Endothelial cell of umbilical vein (primary cell): Measurements from ENCODE around the gene CLDN16. TPM values are rescaled to one million over a fixed set of nuclear protein-coding genes. Genes with fewer than 3 reads are reported as not detected.

Source experiments
- BruUV-seq: library from RNA; stranded (reverse); fragments of 400-500 nt; replicated peaks from 2 replicates; lab custom pipeline; 2021; lab: Mats Ljungman, UMichigan
- CTCF ChIA-PET: fragments of 300-600, 350-600 bp; sonication (Branson Sonifier 250); formaldehyde crosslinking; loops from one replicate; lab custom pipeline; 2021; ENCODE audit warnings: antibody characterized with exemption, inconsistent platforms; lab: Charles Lee
- POLR2A ChIA-PET: fragments of 300-600, 350-600 bp; sonication (Branson Sonifier 250); formaldehyde crosslinking; loops from one replicate; lab custom pipeline; 2021; ENCODE audit warnings: antibody characterized with exemption, inconsistent platforms; lab: Charles Lee
- DNase-seq: peaks from one replicate; pipeline ENCODE4 v3.0.0-alpha.2; 2011; ENCODE audit warnings: low read depth, low spot score
- FAIRE-seq: peaks from 2 replicates; lab custom pipeline; 2011; peaks lifted over from hg19 to GRCh38; lab: Jason Lieb, UNC
- H2AFZ ChIP-seq: 2 replicates; pipeline ENCODE4 v1.6.0; 2012; ENCODE audit warnings: low read depth, low read length, control low read depth, inconsistent platforms
- H3K27ac ChIP-seq: 2 replicates; pipeline ENCODE4 v1.5.1; 2011; ENCODE audit warnings: low read depth, mild to moderate bottlenecking, control low read depth, low read length, moderate library complexity; ENCODE audit not compliant: insufficient read depth
- H3K27me3 ChIP-seq, 2 experiments: 2 replicates each; pipeline versions ENCODE4 v1.6.0 to v1.6.1; 2011; ENCODE audit warnings: low read length in 2 of 2, mixed read lengths in 1 of 2; ENCODE audit not compliant: control insufficient read depth in 2 of 2, insufficient read depth in 2 of 2
- H3K36me3 ChIP-seq, 2 experiments: 2 replicates in 1 of 2; 3 replicates in 1 of 2; pipeline ENCODE4 v1.5.1; 2011; ENCODE audit warnings: low read length in 2 of 2, mild to moderate bottlenecking in 1 of 2, moderate library complexity in 1 of 2; ENCODE audit not compliant: control insufficient read depth in 2 of 2, insufficient read depth in 2 of 2; ENCODE audit errors: extremely low read depth in 1 of 2
- H3K4me1 ChIP-seq: 3 replicates; pipeline ENCODE4 v1.5.1; 2011; ENCODE audit warnings: mild to moderate bottlenecking, low read length; ENCODE audit not compliant: control insufficient read depth, insufficient read depth; ENCODE audit errors: extremely low read depth
- H3K4me2 ChIP-seq: 2 replicates; pipeline ENCODE4 v1.6.1; 2011; ENCODE audit warnings: low read length, control low read depth, mixed read lengths; ENCODE audit not compliant: insufficient read depth
- H3K4me3 ChIP-seq, 3 experiments: fragments of 200-600 bp in 1 of 3; sonication (generic), shearing (Covaris generic) in 1 of 3; replicated peaks in 1 of 3; 2 replicates each; pipeline ENCODE4 v1.5.1; 2011 to 2016; ENCODE audit warnings: control low read depth in 3 of 3, low read length in 3 of 3, mild to moderate bottlenecking in 2 of 3, inconsistent platforms in 1 of 3, low read depth in 1 of 3, moderate library complexity in 1 of 3; ENCODE audit not compliant: insufficient read depth in 1 of 3
- H3K79me2 ChIP-seq: 2 replicates; pipeline ENCODE4 v1.6.0; 2012; ENCODE audit warnings: low read length, inconsistent platforms; ENCODE audit not compliant: control insufficient read depth, insufficient read depth
- H3K9ac ChIP-seq: replicated peaks from 2 replicates; pipeline ENCODE3; 2011; ENCODE audit warnings: low read length, control low read depth; ENCODE audit not compliant: insufficient read depth; ENCODE audit errors: extremely low read depth
- H3K9me1 ChIP-seq: replicated peaks from 3 replicates; pipeline ENCODE4 v1.6.0; 2011; ENCODE audit warnings: mild to moderate bottlenecking, low read length; ENCODE audit not compliant: control insufficient read depth, insufficient read depth; ENCODE audit errors: extremely low read depth
- H3K9me3 ChIP-seq: replicated peaks from 2 replicates; pipeline ENCODE4 v1.5.1; 2012; ENCODE audit warnings: low read length, inconsistent platforms; ENCODE audit not compliant: control insufficient read depth, insufficient read depth
- H4K20me1 ChIP-seq: replicated peaks from 2 replicates; pipeline ENCODE3; 2011; ENCODE audit warnings: mild to moderate bottlenecking, low read length; ENCODE audit not compliant: control insufficient read depth, insufficient read depth; ENCODE audit errors: extremely low read depth
- EZH2 ChIP-seq: IDR thresholded peaks from 2 replicates; pipeline ENCODE4 v1.6.1; 2012; ENCODE audit warnings: borderline replicate concordance, low read depth, mild to moderate bottlenecking, moderate library complexity, low read length, inconsistent platforms; ENCODE audit not compliant: severe bottlenecking
- FOS ChIP-seq: IDR thresholded peaks from 2 replicates; pipeline ENCODE4 v1.6.1; 2011; ENCODE audit warnings: mild to moderate bottlenecking, low read length, moderate library complexity, borderline replicate concordance; ENCODE audit not compliant: insufficient read depth
- GATA2 ChIP-seq: IDR thresholded peaks from 2 replicates; pipeline ENCODE4 v1.7.0; 2011; ENCODE audit warnings: low read depth, mild to moderate bottlenecking, moderate library complexity, mixed read lengths, low read length; ENCODE audit not compliant: insufficient read length, insufficient read depth
- JUN ChIP-seq: IDR thresholded peaks from 2 replicates; pipeline ENCODE4 v1.6.1; 2011; ENCODE audit warnings: borderline replicate concordance, low read depth; ENCODE audit not compliant: insufficient read length, insufficient read depth
- MYC ChIP-seq: IDR thresholded peaks from one replicate; pipeline ENCODE4 v1.6.1; 2011; ENCODE audit warnings: mild to moderate bottlenecking, low read depth, low read length
- POLR2A ChIP-seq: IDR thresholded peaks from 2 replicates; pipeline ENCODE4 v1.6.1; 2012; ENCODE audit warnings: low read depth, mild to moderate bottlenecking, control low read depth, low read length
- POLR2AphosphoS5 ChIP-seq: IDR thresholded peaks from 2 replicates; pipeline ENCODE4 v1.6.1; 2012; ENCODE audit warnings: low read depth, mild to moderate bottlenecking, control low read depth, low read length, moderate library complexity; ENCODE audit not compliant: insufficient read depth
- dilution Hi-C: fragments of 300-500 bp; cut with MboI; formaldehyde crosslinking; loops from one replicate; pipeline ENCODE4 v1.15.0; 2019; ENCODE audit warnings: low sequenced_read_pairs; ENCODE audit not compliant: extremely low pct_ligation_motif_present
- intact Hi-C: fragments of 100-400 bp; cut with micrococcal nuclease; formaldehyde crosslinking; loops from one replicate; pipeline ENCODE4 v1.10.0; 2022
- polyA plus RNA-seq, 4 experiments: library from polyadenylated mRNA; depleted of rRNA in 3 of 4; stranded (reverse) in 3 of 4; unstranded in 1 of 4; fragments of >200 nt; gene quantifications; 2 replicates each; pipeline versions ENCODE4 v1.2.1 to v1.2.3, GENCODE V29; 2011 to 2012; ENCODE audit warnings: missing spikeins in 1 of 4
- total RNA-seq: library from RNA; stranded (reverse); gene quantifications from 2 replicates; pipeline ENCODE4 v1.2.3, GENCODE V29; 2021
- TF ChIP-seq, protein P1 (sequence below), 2 donors: IDR thresholded peaks; 1 replicate in 1 of 2; 2 replicates in 1 of 2; pipeline ENCODE4 v1.5.1; 2011; ENCODE audit warnings: low read length in 2 of 2, mild to moderate bottlenecking in 2 of 2, moderate library complexity in 2 of 2, control low read depth in 1 of 2, inconsistent platforms in 1 of 2, low read depth in 1 of 2; ENCODE audit not compliant: insufficient read depth in 1 of 2; ENCODE audit errors: extremely low read depth in 1 of 2
- TF ChIP-seq, protein P2 (sequence below): IDR thresholded peaks from 2 replicates; pipeline ENCODE4 v1.6.1; 2011; ENCODE audit not compliant: insufficient read depth, insufficient read length

The CLDN16 gene
- total and polyA plus RNA-seq, 2 donors (not counting 3 experiments of a cell fraction or from before 2014, with no cell fraction given): 0.01 TPM; not detected in 1

DNA sequence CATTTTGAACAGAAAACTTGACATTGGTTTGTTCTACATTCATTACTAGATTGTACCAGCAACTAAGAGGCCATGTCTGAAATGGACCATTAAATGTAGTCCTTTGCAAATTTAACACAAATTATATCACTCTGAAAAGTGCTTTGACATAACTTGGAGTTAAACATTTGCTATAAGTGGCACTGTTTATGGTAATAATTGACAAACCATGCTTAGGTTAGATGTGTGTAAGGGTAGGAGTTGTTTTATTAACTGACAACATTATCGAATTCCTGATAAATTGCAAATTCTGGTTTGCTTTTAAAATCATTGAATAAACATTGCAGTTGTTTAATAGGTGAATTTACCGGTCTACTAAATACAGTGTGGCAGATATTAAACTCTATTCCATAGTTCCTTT lies 67.9 kb downstream of the CLDN16 start:
- no peak for FAIRE-seq

More for the DNA sequence above, 67.9 kb downstream of the CLDN16 start:
- no peak overlapping the region for H3K9ac ChIP-seq
- no peaks in the 10 kb centered on the region for H3K36me3 ChIP-seq
- no peak for DNase-seq
- H3K4me3 ChIP-seq: no peak overlapping the region
- H2AFZ ChIP-seq: no peak overlapping the region
- TF ChIP-seq JUN: no peak
- no peak for TF ChIP-seq GATA2
- TF ChIP-seq MYC: no peak
- TF ChIP-seq FOS: no peak
- no peak for TF ChIP-seq EZH2
- TF ChIP-seq POLR2A: no peak
- TF ChIP-seq POLR2AphosphoS5: no peak
- TF ChIP-seq, protein P1, sequence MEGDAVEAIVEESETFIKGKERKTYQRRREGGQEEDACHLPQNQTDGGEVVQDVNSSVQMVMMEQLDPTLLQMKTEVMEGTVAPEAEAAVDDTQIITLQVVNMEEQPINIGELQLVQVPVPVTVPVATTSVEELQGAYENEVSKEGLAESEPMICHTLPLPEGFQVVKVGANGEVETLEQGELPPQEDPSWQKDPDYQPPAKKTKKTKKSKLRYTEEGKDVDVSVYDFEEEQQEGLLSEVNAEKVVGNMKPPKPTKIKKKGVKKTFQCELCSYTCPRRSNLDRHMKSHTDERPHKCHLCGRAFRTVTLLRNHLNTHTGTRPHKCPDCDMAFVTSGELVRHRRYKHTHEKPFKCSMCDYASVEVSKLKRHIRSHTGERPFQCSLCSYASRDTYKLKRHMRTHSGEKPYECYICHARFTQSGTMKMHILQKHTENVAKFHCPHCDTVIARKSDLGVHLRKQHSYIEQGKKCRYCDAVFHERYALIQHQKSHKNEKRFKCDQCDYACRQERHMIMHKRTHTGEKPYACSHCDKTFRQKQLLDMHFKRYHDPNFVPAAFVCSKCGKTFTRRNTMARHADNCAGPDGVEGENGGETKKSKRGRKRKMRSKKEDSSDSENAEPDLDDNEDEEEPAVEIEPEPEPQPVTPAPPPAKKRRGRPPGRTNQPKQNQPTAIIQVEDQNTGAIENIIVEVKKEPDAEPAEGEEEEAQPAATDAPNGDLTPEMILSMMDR (IDR thresholded peaks at IDR 0.05; ENCODE audit: extremely low read depth in 1 of 2, insufficient read depth in 1 of 2, low read depth in 1 of 2, low read length in 2 of 2): no peak
- TF ChIP-seq, protein P2, sequence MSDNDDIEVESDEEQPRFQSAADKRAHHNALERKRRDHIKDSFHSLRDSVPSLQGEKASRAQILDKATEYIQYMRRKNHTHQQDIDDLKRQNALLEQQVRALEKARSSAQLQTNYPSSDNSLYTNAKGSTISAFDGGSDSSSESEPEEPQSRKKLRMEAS: no peak
- ChIA-PET CTCF (interaction anchor here (0.8 to 1.4 kb wide), 4 partner anchors 12 to 248 kb away, joined by 3 to 5 read pairs (median 4); no protein-coding TSS in a partner anchor), POLR2A (no interaction called here)
- no TSS peak for BruUV-seq
- no peaks in the 10 kb centered on the region for H3K9me1 ChIP-seq
- peaks cover 4 to 12% of the 10 kb centered on the region in 2 experiments for H3K27me3 ChIP-seq
- dilution Hi-C loops: no loop called here
- no peaks in the 10 kb centered on the region for H3K4me1 ChIP-seq
- no peaks in the 10 kb centered on the region for H4K20me1 ChIP-seq
- no peaks in the 10 kb centered on the region for H3K9me3 ChIP-seq
- no peak overlapping the region for H3K27ac ChIP-seq
- intact Hi-C loops: no loop called here
- H3K79me2 ChIP-seq: no peaks in the 10 kb centered on the region
- no peak overlapping the region for H3K4me2 ChIP-seq
